ENCODE data around the gene IDUA. TPM values are rescaled to one million over a fixed set of nuclear protein-coding genes. Genes with fewer than 3 reads are reported as not detected.

Gene IDUA
- 8.2 and 14.0 TPM in 2 replicates for total RNA-seq

DNA sequence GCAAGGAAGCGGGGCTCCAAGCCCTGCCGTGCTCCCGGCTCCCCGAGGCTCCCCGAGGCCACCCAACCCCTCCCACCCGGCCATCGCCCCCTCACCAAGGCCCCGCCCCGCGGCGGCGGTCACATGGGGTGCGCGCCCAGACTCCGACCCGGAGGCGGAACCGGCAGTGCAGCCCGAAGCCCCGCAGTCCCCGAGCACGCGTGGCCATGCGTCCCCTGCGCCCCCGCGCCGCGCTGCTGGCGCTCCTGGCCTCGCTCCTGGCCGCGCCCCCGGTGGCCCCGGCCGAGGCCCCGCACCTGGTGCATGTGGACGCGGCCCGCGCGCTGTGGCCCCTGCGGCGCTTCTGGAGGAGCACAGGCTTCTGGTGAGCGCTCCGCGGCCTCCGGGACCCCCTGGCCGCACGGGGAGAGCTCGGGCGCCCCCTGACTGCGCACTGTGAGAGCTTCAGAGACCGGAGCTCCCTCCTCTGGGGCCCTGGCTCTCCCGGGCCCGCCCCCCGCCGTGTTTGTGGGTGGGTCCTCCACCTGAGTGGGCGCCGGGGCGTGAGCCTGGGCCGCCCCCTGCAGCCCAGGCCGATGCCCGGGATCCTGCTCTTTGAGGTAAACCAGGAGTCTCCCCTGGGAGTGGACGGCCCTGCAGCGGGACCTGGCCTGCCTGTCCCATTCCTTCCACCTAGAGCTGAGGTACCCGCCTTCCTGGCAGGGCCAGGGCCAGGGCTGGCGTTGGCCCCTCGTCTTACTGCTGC, at the start of gene IDUA:
TSS of gene IDUA (plus strand) at position 166 of the 745 bp plus-strand sequence. CDS start at position 207, 41 bp downstream.

DNA sequence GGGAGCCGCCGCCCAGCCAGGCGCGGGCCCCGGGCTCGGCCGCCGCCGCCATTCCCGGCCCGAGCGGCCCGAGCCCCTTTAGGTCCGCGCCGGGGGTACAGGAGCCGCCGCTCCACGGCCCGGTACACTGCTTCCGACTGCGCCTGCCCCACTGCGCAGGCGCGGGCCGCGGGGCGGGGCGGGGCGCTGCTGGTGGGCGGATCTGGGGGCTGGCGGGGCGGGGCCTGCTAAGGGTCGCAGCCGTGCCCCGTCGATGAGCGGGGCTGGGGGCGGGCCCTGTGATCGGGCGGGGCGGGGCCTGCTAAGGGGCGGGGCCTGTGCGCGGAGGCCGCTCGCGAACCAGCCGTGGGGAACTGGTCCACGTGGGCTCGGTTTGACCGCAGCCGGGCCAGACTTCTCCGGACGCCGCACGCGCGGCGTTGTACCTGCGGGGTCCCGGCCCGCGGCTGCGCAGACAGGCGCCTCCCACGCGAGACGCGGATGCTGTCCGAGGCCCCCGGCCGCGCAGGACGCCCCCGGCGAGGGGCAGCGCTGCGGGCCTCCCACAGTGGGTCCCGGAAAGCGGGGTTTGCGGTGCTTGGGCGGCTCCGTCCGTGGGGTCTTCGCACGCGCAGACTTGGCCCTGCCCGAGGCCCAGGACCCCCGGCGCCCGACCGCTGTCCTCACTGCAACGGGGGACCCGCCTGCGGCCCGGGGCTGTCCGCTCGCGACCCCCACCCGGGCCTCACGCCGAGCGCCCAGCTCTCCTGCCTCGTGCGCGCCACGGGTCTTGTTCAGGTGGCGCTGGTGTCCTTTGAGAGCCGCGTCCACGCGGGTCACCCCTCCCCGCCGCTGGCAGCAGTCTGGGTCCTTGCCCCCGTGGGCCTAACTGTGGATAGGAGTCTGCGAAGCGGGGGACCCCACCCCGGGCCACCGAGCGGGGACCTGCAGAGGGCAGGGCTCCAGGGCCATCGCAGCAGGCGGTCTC, 13.1 kb upstream of the IDUA start, which contains the start of gene DGKQ:
TSS of gene DGKQ (minus strand) at position 139 of the 967 bp plus-strand sequence. CDS start at position 52, 87 bp downstream.

DNA sequence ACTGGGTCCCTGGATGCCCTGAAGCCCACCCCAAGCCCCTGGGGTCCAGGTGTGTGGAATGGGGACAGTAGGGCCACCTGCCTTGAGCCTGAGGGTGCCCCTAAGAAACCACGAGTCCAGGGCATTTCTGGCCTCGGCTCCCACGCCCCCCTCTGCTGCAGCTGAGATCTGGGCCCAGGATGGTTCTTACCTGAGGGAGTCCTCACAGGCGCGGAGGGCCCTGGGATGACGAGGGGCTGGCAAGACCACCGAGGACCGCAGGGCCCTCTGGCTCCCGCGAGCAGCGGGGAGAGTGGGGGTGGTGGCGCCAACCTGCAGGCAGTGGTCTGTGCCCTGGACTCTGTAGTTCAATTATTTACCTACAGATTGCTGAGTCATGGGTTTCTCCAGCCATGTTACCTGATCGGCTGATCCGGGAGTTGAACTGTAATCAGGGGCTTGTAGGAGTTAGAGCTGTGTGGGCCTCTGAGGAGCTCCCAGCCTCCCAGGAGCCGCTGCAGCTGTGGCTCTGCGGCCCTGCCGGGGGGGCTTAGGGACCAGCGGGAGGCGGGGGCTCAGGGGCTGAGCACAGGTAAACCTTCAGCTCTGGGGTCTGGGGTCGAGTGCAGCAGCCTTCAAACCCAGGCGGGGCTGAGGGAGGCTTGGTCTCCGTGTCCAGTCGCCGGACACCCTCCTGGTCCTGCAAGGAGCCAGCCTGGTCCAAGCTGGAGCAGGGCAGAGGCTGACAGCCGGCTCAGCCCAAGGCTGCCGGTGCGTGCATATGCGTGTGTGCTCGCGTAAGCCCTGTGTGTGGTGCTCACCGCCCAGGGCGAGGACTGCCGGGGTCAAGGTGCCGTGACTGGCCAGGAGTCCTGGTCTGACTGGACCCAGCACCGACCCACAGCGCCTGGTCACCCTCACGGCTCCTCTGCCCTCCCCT, 6.5 kb downstream of the IDUA start, which contains the start of gene SLC26A1:
TSS of gene SLC26A1 (minus strand) at position 294 of the 919 bp plus-strand sequence. CDS start 1,701 bp downstream, outside the sequence.

DNA sequence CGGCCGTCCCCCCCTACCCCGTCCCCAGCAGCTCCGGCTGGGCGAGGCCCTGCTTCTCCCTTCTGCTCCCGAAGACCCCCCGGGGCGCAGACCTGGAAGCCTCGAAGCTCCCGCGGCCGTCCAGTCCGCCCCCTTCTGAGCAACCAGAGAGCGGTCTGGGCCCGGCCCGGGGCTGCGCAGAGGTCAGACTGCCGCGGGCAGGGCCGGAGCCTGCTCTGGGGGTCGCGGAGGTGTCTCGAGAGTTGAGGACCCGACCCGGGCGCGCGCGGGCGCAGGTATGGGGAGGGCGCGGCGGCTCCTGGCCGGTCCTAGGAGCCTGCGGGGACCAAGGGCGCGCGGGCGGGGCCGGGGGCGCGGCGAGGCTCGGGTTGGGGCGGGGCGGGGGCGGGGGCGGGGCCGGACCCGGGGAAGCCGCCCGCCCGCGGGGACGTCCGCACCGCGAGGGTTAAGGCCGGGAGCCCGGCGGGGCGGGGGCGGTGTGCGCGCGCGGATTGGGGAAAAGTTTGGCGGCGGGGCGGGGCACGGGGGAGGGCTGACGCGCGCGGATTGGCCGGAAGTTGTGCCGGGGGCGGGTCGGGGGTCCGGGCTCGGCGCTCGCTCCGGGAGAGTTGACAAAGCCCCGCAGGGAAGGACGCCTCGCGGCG, 24.3 kb downstream of the IDUA start, which contains the start of gene FGFRL1:
TSS of gene FGFRL1 (plus strand) at position 605 of the 644 bp plus-strand sequence. CDS start 860 bp downstream, outside the sequence.

Other genes starting within 250 kb of the IDUA start
- under 0.01 TPM in 1 of 2 replicates, not detected in the other for gene CPLX1, start 160.9 kb upstream of the IDUA start, total RNA-seq
- 57.1 and 66.0 TPM in 2 replicates for gene GAK, start 54.7 kb upstream of the IDUA start, total RNA-seq
- 9.1 and 10.5 TPM in 2 replicates for gene TMEM175, start 54.6 kb upstream of the IDUA start, total RNA-seq
- gene DGKQ, start 13.5 kb upstream of the IDUA start, total RNA-seq: 19.7 and 25.6 TPM in 2 replicates
- not detected in 2 replicates for gene SLC26A1, start 6.4 kb downstream of the IDUA start, total RNA-seq
- 7.1 and 10.1 TPM in 2 replicates for gene FGFRL1, start 24.6 kb downstream of the IDUA start, total RNA-seq
- gene RNF212, start 126.5 kb downstream of the IDUA start, total RNA-seq: 0.44 and 2.0 TPM in 2 replicates
- gene SPON2, start 185.5 kb downstream of the IDUA start, total RNA-seq: 216 and 281 TPM in 2 replicates

All from uterine smooth muscle cell (primary cell).